Right renal cortex interstitium (tissue), 3 donors: Measurements from ENCODE around the gene LCE1F. TPM values are rescaled to one million over a fixed set of nuclear protein-coding genes. Genes with fewer than 3 reads are reported as not detected.

Experiments used
- DNase-seq, 3 donors: peaks; one replicate each; pipeline ENCODE4 v3.0.0-alpha.2; 2013; ENCODE audit warnings: low read depth in 3 of 3, low spot score in 2 of 3
- polyA plus RNA-seq, 3 donors: library from polyadenylated mRNA; unstranded; fragments of 120-200 nt; gene quantifications; one replicate each; pipeline ENCODE4 v1.2.1, GENCODE V29; 2013; ENCODE audit not compliant: insufficient read length in 3 of 3

Gene LCE1F
- polyA plus RNA-seq, 3 donors: not detected

GRCh38 chr1:152770411-152770810 is 4.5 kb upstream of the LCE1F start:
- DNase-seq: no peak

GRCh38 chr1:152776361-152776760 is 1.4 kb downstream of the LCE1F start:
- DNase-seq: no peak

- no peak for DNase-seq
These were observed 2.7 kb downstream of the LCE1F start for GRCh38 chr1:152777510-152778137.

- no peak for DNase-seq
These were observed 8.2 kb downstream of the LCE1F start for GRCh38 chr1:152783095-152783494.

- DNase-seq: no peak
These were observed 11.1 kb downstream of the LCE1F start, which contains the start of gene LCE1E for GRCh38 chr1:152786077-152786476. LCE1E (plus strand) TSS chr1:152786257; CDS start chr1:152787300, 1,043 bp downstream.

- no peak for DNase-seq
These were observed 20.7 kb downstream of the LCE1F start for GRCh38 chr1:152795686-152796085.

GRCh38 chr1:152796421-152796820 is 21.5 kb downstream of the LCE1F start, which contains the start of gene LCE1D:
LCE1D (plus strand) TSS chr1:152796721; CDS start chr1:152797795, 1,074 bp downstream.
- DNase-seq: no peak

GRCh38 chr1:152801333-152801732 is 26.4 kb downstream of the LCE1F start:
- no peak for DNase-seq

GRCh38 chr1:152806576-152806975 is 31.6 kb downstream of the LCE1F start, which contains the start of gene LCE1C:
LCE1C (minus strand) TSS chr1:152806651; CDS start chr1:152805478, 1,173 bp downstream.
- DNase-seq: no peak

- no peak for DNase-seq
These were observed 36.1 kb downstream of the LCE1F start for GRCh38 chr1:152811050-152811449.

- DNase-seq: no peak
These were observed 36.7 kb downstream of the LCE1F start, which contains the start of gene LCE1B for GRCh38 chr1:152811671-152812070. LCE1B (plus strand) TSS chr1:152811971; CDS start chr1:152812447, 476 bp downstream.

GRCh38 chr1:152817309-152817708 is 42.4 kb downstream of the LCE1F start:
- no peak for DNase-seq

- DNase-seq: no peak
These were observed 48.4 kb downstream of the LCE1F start for GRCh38 chr1:152823294-152823693.

GRCh38 chr1:152824964-152825363 is 50.0 kb downstream of the LCE1F start:
- DNase-seq: no peak

Other genes with a start within 250 kb of the LCE1F start
- not detected for gene LCE3E, start 208.4 kb upstream of the LCE1F start, polyA plus RNA-seq
- not detected for gene LCE3D, start 194.6 kb upstream of the LCE1F start, polyA plus RNA-seq
- gene LCE3C, start 174.9 kb upstream of the LCE1F start, polyA plus RNA-seq: not detected
- not detected for gene LCE3B, start 161.3 kb upstream of the LCE1F start, polyA plus RNA-seq
- not detected for gene LCE3A, start 152.0 kb upstream of the LCE1F start, polyA plus RNA-seq
- gene LCE2D, start 111.8 kb upstream of the LCE1F start, polyA plus RNA-seq: not detected
- gene LCE2C, start 99.9 kb upstream of the LCE1F start, polyA plus RNA-seq: not detected
- gene LCE2B, start 89.0 kb upstream of the LCE1F start, polyA plus RNA-seq: not detected
- gene LCE2A, start 76.8 kb upstream of the LCE1F start, polyA plus RNA-seq: not detected
- gene LCE4A, start 67.0 kb upstream of the LCE1F start, polyA plus RNA-seq: not detected
- gene KPRP, start 17.1 kb upstream of the LCE1F start, polyA plus RNA-seq: not detected
- gene LCE1E, start 11.1 kb downstream of the LCE1F start, polyA plus RNA-seq: not detected
- gene LCE1D, start 21.6 kb downstream of the LCE1F start, polyA plus RNA-seq: not detected
- not detected for gene LCE1C, start 31.5 kb downstream of the LCE1F start, polyA plus RNA-seq
- gene LCE1B, start 36.8 kb downstream of the LCE1F start, polyA plus RNA-seq: not detected
- gene LCE1A, start 52.3 kb downstream of the LCE1F start, polyA plus RNA-seq: not detected
- gene LCE6A, start 67.7 kb downstream of the LCE1F start, polyA plus RNA-seq: not detected
- gene LCE7A, start 84.9 kb downstream of the LCE1F start, polyA plus RNA-seq: not detected
- gene SMCP, start 103.2 kb downstream of the LCE1F start, polyA plus RNA-seq: not detected
- under 1 TPM in 2 of 3 donors, not detected in 1; 0.21 to 0.42 TPM for gene IVL, start 133.4 kb downstream of the LCE1F start, polyA plus RNA-seq
- not detected for gene SPRR5, start 172.1 kb downstream of the LCE1F start, polyA plus RNA-seq
- not detected for gene SPRR4, start 195.5 kb downstream of the LCE1F start, polyA plus RNA-seq
- not detected for gene SPRR1A, start 208.9 kb downstream of the LCE1F start, polyA plus RNA-seq
- gene SPRR3, start 226.6 kb downstream of the LCE1F start, polyA plus RNA-seq: under 1 TPM in 1 of 3 donors, not detected in 2; 0.21 TPM